Measurements from ENCODE around the gene PKNOX1. TPM values are rescaled to one million over a fixed set of nuclear protein-coding genes. Genes with fewer than 3 reads are reported as not detected.
"Not testable (repeated sequence)": the region's sequence is repeated elsewhere in the genome, so short reads cannot be mapped to it uniquely, and the experiment has no call there.

The PKNOX1 gene
- polyA plus RNA-seq, 3 donors: 4.0 to 9.2 (median 7.6) TPM

DNA sequence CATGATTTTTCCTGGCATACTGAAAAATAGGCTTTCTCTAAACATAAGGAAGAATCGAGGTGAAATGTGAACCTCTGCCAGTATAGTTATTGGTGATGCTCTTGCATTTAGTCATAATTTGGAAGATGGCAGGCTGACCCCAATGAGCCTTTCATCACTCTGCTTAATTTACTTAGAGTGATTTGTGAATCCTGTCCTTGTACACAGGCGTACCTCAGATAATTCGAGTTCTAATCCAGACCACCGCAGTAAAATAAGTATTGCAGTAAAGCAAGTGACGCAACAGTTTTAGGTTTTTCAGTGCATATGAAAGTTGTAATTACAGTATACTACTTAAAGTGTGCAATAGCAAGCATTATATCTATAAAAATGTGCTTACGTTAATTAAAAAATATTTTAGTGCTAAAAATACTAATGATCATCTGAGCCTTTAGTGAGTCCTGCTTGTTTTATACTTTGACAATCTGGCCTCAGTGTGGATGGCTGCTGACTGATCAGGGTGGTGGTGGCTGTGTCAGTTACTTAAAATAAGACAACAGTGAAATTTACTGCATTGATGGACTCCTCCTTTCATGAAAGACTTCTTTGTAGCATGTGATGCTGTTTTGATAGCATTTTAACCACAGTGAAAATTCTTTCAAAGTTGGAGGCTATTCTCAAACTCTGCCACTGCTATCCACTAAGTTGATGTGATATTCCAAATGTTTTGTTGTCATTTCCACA lies 1.7 kb downstream of the PKNOX1 start:
- WGBS, 3 donors: 37 to 47% (median 46%) methylated on average over 6 of the region's 6 CpGs
- H3K27ac ChIP-seq (ENCODE audit: low read depth, low read length): no peak overlapping the region

DNA sequence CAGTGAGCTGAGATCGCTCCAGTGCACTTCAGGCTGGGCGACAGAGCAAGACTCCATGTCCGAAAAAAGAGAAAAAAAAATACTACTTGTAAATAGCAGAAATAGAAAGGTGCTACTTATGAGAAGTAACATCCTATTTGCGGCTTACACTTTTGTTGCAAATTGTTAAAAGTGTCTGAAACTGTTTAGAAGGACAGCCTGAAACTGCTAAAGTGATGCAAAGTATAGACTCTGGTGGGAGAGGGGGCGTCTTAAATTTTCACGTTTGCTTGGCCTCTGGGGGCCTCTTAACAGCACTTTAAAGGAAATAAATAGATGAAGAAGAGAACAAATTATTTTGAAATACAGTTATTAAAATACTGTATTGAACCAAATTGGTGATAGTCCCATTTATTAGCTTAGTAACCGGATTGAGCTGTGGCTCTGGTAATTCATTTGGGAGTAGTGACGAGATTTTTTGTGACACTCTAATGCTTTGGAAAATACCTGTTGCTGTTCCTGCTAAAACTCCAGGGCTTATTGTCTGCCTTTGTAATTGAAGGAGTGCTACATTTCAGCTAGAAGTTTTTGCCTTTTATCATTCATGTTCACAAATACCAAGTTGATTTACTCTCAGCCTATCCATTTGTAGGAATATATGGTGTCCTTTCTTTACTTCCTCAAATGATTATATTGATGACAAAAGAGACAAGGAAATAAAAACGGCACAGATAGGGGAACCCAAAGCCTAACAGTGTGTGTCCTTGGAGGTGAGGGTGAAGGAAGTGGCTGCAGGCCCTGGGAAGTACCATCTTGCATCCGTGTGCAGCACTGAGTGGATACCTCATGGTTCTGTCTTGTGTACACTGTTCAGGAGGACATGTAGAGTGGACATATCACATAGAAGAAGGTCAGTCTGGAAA lies 6.2 kb downstream of the PKNOX1 start:
- 72 to 78% (median 74%) methylated on average over 10 of the region's 10 CpGs for WGBS, 3 donors
- H3K27ac ChIP-seq (ENCODE audit: low read depth, low read length): no peak overlapping the region

- H3K27ac ChIP-seq (ENCODE audit: low read depth, low read length): no peak overlapping the region
- WGBS, 3 donors: 69 to 87% (median 76%) methylated on average over 5 of the region's 5 CpGs
These were observed 6.8 kb downstream of the PKNOX1 start for GRCh38 chr21:42981214-42981523.

DNA sequence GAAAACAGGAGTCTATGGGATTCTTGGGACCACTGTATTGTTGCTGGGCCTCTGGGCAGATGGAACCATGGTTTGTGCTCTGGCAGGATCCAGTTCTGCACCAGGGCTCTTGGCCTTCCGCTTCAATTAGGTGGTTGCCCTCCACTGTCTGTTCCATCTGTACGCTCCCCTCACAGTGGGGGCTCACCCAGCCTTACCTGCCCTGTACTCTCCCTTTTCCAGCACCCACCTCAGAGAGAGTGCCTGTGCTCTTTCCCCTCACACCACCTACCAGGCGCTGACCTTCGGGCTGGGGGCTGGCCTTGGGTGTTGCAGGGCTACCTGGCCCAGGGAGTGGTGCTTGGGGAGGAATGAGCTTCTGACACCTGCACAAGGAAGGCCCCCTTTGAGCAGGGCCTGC lies 7.5 kb downstream of the PKNOX1 start:
- 94 to 100% (median 97%) methylated on average over 4 of the region's 4 CpGs for WGBS, 3 donors
- no peak overlapping the region for H3K27ac ChIP-seq (ENCODE audit: low read depth, low read length)

DNA sequence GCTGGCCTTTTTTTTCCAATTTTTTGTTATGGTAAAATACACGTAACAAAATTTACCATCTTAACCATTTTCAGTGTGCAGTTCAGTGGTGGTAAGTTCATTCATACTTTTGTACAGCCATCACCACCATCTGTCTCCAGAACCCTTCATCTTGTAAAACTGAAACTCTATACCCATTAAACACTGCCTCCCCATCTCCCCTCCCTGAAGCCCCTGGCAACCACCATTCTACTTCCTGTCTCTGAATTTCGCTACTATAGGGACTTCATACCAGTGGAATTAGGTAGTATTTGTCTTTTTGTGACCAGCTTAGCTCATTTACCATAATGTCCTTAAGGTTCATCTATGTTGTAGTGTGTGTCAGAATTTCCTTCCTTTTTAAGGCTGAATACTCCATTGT lies 8.7 kb downstream of the PKNOX1 start:
- no peak overlapping the region for H3K27ac ChIP-seq (ENCODE audit: low read depth, low read length)
- WGBS, 3 donors: 68 to 92% (median 81%) methylated on average over 2 of the region's 2 CpGs

- H3K27ac ChIP-seq (ENCODE audit: low read depth, low read length): no peak overlapping the region
- 81 to 87% (median 83%) methylated on average over 5 of the region's 5 CpGs for WGBS, 3 donors
These were observed 9.5 kb downstream of the PKNOX1 start for GRCh38 chr21:42983869-42984268.

GRCh38 chr21:42986125-42986783 lies 11.9 kb downstream of the PKNOX1 start:
- 91 to 93% (median 93%) methylated on average over 7 of the region's 7 CpGs for WGBS, 3 donors
- H3K27ac ChIP-seq (ENCODE audit: low read depth, low read length): no peak overlapping the region

DNA sequence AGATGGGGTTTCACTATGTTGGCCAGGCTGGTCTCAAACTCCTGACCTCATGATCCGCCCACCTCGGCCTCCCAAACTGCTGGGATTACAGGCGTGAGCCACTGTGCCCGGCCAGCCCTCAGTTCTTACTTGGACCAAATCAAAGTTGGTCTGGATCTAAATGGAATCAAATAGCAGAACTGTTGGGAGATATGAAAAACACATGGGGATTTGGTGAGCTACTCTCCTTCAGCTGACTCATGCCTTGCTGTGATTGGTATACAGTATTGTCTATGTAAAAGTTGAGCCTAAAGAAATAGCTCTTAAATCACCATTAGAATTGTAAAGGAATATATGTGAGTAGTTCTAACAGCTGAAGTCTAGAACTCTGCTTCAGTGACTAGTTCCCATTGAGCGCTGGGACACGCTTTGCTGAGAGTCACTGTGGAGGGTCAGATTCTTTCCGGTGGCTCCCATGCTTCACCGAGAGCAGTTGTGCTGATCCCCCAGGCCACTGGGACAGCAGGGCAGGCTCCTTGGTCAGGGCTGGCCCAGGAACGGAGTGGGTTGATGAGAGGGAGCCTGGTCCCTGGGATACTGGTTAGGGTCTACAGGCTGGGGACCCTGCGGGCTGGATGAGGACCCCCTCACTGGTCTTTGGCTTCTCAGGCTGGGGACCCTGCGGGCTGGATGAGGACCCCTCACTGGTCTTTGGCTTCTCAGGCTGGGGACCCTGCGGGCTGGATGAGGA lies 14.0 kb downstream of the PKNOX1 start:
- H3K27ac ChIP-seq (ENCODE audit: low read depth, low read length): no peak overlapping the region
- 93 to 98% (median 95%) methylated on average over 10 to 11 of the region's 12 CpGs for WGBS, 3 donors

- not testable (repeated sequence) for H3K27ac ChIP-seq (ENCODE audit: low read depth, low read length)
- 85 to 92% (median 85%) methylated on average over 9 of the region's 9 CpGs for WGBS, 3 donors
These were observed 15.0 kb downstream of the PKNOX1 start for GRCh38 chr21:42989370-42989769.

GRCh38 chr21:42989816-42990650 lies 15.7 kb downstream of the PKNOX1 start:
- WGBS, 3 donors: 73 to 77% (median 76%) methylated on average over 10 of the region's 10 CpGs
- H3K27ac ChIP-seq (ENCODE audit: low read depth, low read length): no peak overlapping the region

DNA sequence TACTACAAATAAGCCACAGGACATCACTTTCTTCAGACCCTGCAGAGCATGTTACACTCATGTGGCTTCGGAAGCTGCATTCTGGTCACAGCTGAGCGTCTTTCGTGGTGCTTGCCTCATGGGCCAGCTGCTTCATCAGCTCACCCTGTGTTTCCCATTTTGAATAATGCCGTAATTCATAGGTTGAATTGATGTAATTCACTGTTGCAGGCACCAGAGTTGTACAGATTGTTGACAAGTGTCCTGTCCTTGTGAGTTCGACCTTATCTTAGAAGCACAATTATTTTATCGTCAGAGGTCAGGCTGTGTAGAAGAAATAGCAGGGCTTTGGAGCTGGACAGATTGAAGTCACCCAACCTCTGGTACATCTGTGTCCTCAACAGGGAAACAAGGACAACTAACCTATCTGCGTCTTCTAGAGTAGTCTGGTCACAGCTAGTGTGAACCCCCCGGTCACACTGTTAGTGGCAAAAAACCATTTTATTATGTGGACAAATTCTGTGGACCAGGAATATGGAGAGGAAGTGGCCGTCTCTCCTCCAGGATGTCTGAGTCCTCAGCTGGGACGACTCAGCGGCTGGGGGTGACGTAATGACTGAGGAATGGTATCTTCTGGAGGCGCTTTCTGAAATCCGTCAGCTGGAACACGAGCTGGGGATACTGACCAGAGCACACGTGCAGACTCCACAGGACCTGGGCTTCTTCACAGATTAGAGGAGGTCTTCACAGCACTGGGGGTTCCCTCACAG lies 17.8 kb downstream of the PKNOX1 start:
- H3K27ac ChIP-seq (ENCODE audit: low read depth, low read length): no peak overlapping the region
- WGBS, 3 donors: 55 to 65% (median 57%) methylated on average over 16 of the region's 16 CpGs

DNA sequence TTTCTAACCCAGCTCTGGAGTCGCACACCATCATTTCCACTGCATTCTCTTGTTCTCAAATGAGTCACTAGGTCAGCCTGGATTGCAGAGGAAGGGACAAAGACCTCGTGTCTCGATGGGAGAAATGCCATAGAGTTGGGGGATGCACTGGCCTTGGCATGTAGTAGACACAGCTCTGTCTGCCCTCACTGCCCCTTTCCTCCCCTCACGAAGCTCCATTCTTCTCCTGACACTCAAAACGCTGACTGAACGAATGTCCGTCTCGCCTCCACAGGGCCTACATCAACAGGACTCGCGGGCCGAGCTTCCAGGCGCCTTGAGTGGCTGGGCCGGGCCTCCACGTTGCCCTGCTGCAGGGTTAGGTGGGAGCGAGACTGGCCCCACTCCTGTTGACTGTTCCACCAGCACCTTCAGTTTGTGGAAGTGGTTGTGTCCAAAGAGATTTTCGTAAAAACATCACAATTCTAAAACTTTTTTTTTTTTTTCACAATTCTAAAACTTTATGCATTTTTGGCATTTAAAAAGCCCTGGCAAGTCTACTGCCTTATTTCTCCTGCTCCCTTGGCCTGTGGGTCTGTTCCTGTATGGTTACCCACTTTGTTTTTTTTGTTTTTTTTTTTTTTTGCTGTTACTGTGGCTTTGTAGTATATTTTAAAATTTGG lies 18.8 kb downstream of the PKNOX1 start:
- WGBS, 3 donors: 89 to 90% (median 89%) methylated on average over 16 of the region's 16 CpGs
- H3K27ac ChIP-seq (ENCODE audit: low read depth, low read length): no peak overlapping the region

DNA sequence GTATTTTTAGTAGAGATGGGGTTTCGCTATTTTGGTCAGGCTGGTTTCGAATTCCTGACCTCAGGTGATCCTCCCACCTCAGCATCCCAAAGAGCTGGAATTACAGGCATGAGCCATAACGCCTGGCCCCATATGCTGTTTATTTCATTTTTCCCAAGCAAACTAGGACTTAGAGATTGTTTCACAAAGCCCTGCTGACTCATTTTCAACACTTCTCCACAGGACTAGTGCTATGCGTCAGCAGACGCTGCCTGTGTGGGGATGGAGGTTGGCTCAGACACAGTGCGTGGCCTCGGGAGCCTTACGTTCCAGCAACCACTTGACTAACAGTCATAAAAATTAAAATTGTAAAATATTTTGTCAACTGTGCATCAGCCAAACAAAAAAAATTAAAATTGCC lies 22.7 kb downstream of the PKNOX1 start:
- whole genome bisulfite sequencing, 3 donors: 73 to 86% (median 75%) methylated on average over 8 of the region's 8 CpGs
- H3K27ac ChIP-seq (ENCODE audit: low read depth, low read length): no peak overlapping the region

- H3K27ac ChIP-seq (ENCODE audit: low read depth, low read length): not testable (repeated sequence)
- 92 to 100% (median 94%) methylated on average over 1 of the region's 1 CpG for WGBS, 3 donors
These were observed 23.6 kb downstream of the PKNOX1 start for GRCh38 chr21:42997983-42998382.

DNA sequence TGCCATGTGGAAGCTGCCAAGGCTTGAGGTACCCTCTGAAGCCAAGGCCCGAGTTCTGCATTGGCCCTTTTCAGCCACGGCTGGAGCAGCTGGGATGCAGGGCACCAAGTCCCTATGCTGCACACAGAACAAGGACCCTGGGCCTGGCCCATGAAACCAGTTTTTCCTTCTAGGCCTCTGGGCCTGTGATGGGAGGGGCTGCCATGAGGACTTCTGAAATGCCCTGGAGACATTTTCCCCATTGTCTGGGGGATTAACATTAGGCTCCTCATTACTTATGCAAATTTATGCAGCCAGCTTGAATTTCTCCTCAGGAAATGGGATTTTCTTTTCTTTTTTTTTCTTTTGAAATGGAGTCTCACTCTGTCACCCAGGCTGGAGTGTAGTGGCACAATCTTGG lies 24.8 kb downstream of the PKNOX1 start:
- H3K27ac ChIP-seq (ENCODE audit: low read depth, low read length): not testable (repeated sequence)
- WGBS, 3 donors: 92 to 100% (median 94%) methylated on average over 2 of the region's 2 CpGs

DNA sequence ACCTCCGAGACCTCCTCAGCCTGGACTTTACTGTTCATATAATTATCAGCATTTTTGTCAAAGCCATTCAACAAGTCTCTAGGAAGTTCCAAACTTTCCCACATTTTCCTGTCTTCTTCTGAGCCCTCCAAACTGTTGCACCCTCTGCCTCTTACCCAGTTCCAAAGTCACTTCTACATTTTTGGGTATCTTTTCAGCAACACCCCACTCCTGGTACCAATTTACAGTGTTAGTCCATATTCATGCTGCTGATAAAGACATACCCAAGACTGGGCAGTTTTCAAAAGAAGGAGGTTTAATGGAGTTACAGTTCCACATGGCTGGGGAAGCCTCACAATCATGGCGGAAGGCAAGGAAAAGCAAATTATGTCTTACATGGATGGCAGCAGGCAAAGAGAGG lies 25.7 kb downstream of the PKNOX1 start:
- not testable (repeated sequence) for H3K27ac ChIP-seq (ENCODE audit: low read depth, low read length)
- WGBS, 3 donors: 97 to 100% (median 98%) methylated on average over 2 of the region's 2 CpGs

GRCh38 chr21:43001316-43001715 lies 27.0 kb downstream of the PKNOX1 start:
- H3K27ac ChIP-seq (ENCODE audit: low read depth, low read length): no peak overlapping the region

More at GRCh38 chr21:43001316-43001715, 27.0 kb downstream of the PKNOX1 start:
- WGBS, 3 donors: 41 to 53% (median 48%) methylated on average over 4 of the region's 4 CpGs

Measured in adipose tissue (tissue), 3 donors.